ENCODE data around the gene CD164L2. TPM values are rescaled to one million over a fixed set of nuclear protein-coding genes. Genes with fewer than 3 reads are reported as not detected.
A peak's percentile ranks its signal among the peaks of the same experiment; 100 is the strongest.

Gene CD164L2
- polyA plus RNA-seq, 3 donors, result not detected

DNA sequence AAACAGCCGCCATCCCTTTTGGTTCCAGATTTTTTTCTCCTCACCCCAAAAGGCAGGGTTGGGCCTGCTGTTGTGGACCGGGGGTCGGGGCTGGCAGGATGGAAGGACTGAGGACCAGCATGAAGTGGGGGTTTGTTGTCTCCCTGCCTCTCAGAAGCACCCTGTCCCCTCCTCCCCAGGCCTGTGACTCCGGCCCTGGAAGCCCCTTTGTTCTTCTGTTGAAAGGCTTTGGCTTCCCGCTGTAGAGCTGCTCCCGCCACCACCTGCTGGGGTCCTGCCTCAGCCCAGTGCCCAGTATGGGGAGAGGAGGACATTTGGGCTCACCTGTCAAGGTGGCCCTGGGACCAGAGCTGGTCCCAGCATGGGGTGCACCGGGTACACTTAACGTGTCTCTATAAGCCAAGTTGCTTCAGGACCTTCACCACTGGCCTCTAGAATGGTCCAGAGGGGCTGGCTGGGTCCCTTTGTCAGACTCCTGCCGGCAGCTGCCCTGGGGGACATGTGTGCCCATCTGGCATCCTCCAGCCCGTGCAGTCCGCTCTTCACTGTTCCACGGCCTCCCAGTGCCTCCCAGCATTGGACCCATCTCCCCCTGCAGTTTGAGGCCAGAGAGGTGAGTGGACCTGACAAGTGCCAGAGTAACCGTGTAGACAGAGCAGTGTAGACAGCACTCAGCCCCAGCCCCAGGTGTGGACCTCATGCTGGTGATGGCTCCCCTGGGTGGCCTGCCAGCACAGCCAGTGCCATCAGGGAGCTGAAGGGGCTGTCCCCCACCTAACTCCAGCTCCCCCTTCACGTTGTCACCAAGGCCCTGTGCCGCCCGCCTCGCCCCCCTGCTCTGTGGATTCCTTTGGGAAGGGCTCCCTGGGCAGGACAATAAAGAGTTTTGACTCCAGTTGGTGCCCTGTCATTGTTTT is 47.4 kb downstream of the CD164L2 start:
- WGBS (ENCODE audit: insufficient coverage), result 100% methylated on average over 11 of the region's 17 CpGs
- Histone ChIP-seq H4K20me1 (ENCODE audit: insufficient read depth, low read length) (peaks cover 7% of the 10 kb centered on the region), H3K36me3 (replicated peaks in 1 of 2; ENCODE audit: control insufficient read depth in 1 of 2, insufficient read depth in 2 of 2, low read length in 2 of 2) (peaks cover 57 to 62% of the 10 kb centered on the region in 2 donors), H3K9me3 (replicated peaks in 1 of 2; ENCODE audit: control insufficient read depth in 1 of 2, insufficient read depth in 1 of 2, low read length in 2 of 2) (no peaks in the 10 kb centered on the region), H3K4me2 (replicated peaks; ENCODE audit: extremely low read depth, low read length, poor library complexity, severe bottlenecking) (no peak overlapping the region), H3K79me2 (ENCODE audit: insufficient read depth, low read length) (peaks cover 3% of the 10 kb centered on the region), H3K27me3 (ENCODE audit: control insufficient read depth in 2 of 2, insufficient read depth in 2 of 2, low read length in 2 of 2) (no peaks in the 10 kb centered on the region), H3K9ac (ENCODE audit: insufficient read depth, low read length, poor library complexity, severe bottlenecking) (no peak overlapping the region), H3K4me3 (replicated peaks in 1 of 3; ENCODE audit: low read depth in 2 of 3, low read length in 3 of 3) (no peak overlapping the region), H3K27ac (ENCODE audit: low read depth in 1 of 2, low read length in 2 of 2) (no peak overlapping the region), H3K4me1 (ENCODE audit: control insufficient read depth in 1 of 2, insufficient read depth in 2 of 2, low read length in 2 of 2) (peaks cover 12 to 20% of the 10 kb centered on the region in 2 donors), H2AFZ (ENCODE audit: insufficient read depth, low read depth, low read length, poor library complexity, severe bottlenecking) (no peak overlapping the region)
- no peak overlapping the region for H3K4me3 Mint-ChIP-seq
- peaks cover 0 to 2% (median 0%) of the 10 kb centered on the region in 7 donors for H3K9me3 Mint-ChIP-seq
- peaks cover 57 to 69% of the 10 kb centered on the region in 2 donors for H3K36me3 Mint-ChIP-seq
- no peak for DNase-seq
- H3K27me3 Mint-ChIP-seq (ENCODE audit: low read depth in 3 of 3), result peaks cover 1 to 2% (median 2%) of the 10 kb centered on the region in 3 donors
- H3K27ac Mint-ChIP-seq, result peak overlapping the region in 2 of 7 donors; percentile 15 to 32
- intact Hi-C loops (cut with micrococcal nuclease), result no loop called here
- H3K4me1 Mint-ChIP-seq, result peaks cover 18% of the 10 kb centered on the region
- TF ChIP-seq, protein P1, sequence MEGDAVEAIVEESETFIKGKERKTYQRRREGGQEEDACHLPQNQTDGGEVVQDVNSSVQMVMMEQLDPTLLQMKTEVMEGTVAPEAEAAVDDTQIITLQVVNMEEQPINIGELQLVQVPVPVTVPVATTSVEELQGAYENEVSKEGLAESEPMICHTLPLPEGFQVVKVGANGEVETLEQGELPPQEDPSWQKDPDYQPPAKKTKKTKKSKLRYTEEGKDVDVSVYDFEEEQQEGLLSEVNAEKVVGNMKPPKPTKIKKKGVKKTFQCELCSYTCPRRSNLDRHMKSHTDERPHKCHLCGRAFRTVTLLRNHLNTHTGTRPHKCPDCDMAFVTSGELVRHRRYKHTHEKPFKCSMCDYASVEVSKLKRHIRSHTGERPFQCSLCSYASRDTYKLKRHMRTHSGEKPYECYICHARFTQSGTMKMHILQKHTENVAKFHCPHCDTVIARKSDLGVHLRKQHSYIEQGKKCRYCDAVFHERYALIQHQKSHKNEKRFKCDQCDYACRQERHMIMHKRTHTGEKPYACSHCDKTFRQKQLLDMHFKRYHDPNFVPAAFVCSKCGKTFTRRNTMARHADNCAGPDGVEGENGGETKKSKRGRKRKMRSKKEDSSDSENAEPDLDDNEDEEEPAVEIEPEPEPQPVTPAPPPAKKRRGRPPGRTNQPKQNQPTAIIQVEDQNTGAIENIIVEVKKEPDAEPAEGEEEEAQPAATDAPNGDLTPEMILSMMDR (IDR thresholded peaks at IDR 0.05), result no peak

DNA sequence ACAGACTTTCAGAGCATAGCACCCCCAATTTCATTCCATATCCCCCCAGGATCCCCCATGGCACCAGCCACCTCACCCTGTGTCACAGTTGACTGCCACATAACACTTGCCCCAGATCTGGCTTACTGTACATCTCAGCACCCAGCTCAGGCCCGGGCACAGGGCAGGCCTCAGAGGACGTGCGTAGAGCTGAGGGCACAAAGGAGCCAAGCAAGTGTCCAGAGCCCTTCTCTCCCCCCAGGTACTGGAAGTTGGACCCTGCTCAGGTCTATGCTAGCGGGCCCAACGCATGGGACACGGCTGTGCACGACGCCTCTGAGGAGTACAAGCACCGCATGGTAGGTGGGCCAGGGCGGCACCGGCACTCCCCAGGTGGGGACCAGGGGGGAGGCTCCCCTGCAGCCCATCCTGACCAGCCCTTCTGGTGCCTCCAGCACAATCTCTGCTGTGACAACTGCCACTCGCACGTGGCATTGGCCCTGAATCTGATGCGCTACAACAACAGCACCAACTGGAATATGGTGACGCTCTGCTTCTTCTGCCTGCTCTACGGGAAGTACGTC is 49.3 kb downstream of the CD164L2 start:
- Histone ChIP-seq H3K79me2 (ENCODE audit: insufficient read depth, low read length) (peaks cover 16% of the 10 kb centered on the region), H3K4me1 (ENCODE audit: control insufficient read depth in 1 of 2, insufficient read depth in 2 of 2, low read length in 2 of 2) (peaks cover 5 to 8% of the 10 kb centered on the region in 2 donors), H4K20me1 (ENCODE audit: insufficient read depth, low read length) (peaks cover 20% of the 10 kb centered on the region), H3K27ac (ENCODE audit: low read depth in 1 of 2, low read length in 2 of 2) (no peak overlapping the region), H3K27me3 (ENCODE audit: control insufficient read depth in 2 of 2, insufficient read depth in 2 of 2, low read length in 2 of 2) (no peaks in the 10 kb centered on the region), H3K4me2 (replicated peaks; ENCODE audit: extremely low read depth, low read length, poor library complexity, severe bottlenecking) (no peak overlapping the region), H3K36me3 (replicated peaks in 1 of 2; ENCODE audit: control insufficient read depth in 1 of 2, insufficient read depth in 2 of 2, low read length in 2 of 2) (peaks cover 63 to 74% of the 10 kb centered on the region in 2 donors), H2AFZ (ENCODE audit: insufficient read depth, low read depth, low read length, poor library complexity, severe bottlenecking) (no peak overlapping the region), H3K4me3 (replicated peaks in 1 of 3; ENCODE audit: low read depth in 2 of 3, low read length in 3 of 3) (no peak overlapping the region), H3K9me3 (replicated peaks in 1 of 2; ENCODE audit: control insufficient read depth in 1 of 2, insufficient read depth in 1 of 2, low read length in 2 of 2) (no peaks in the 10 kb centered on the region), H3K9ac (ENCODE audit: insufficient read depth, low read length, poor library complexity, severe bottlenecking) (no peak overlapping the region)
- H3K27ac Mint-ChIP-seq, result peak overlapping the region in 1 of 7 donors; percentile 35
- H3K4me3 Mint-ChIP-seq, result no peak overlapping the region
- TF ChIP-seq, protein P1 (IDR thresholded peaks at IDR 0.05), result no peak
- peaks cover 0 to 2% (median 1%) of the 10 kb centered on the region in 3 donors for H3K27me3 Mint-ChIP-seq (ENCODE audit: low read depth in 3 of 3)
- peaks cover 64 to 83% of the 10 kb centered on the region in 2 donors for H3K36me3 Mint-ChIP-seq
- peaks cover 0 to 2% (median 0%) of the 10 kb centered on the region in 7 donors for H3K9me3 Mint-ChIP-seq
- peaks cover 7% of the 10 kb centered on the region for H3K4me1 Mint-ChIP-seq
- 98% methylated on average over 13 of the region's 17 CpGs for WGBS (ENCODE audit: insufficient coverage)
- intact Hi-C loops (cut with micrococcal nuclease), result no loop called here
- no peak for DNase-seq

Measured in CD14-positive monocyte (primary cell).